KMS-11 (cell line): ENCODE measurements around the gene MYO16.

ENCODE experiments used
- H2AFZ ChIP-seq: fragments of 200-600 bp; sonication (generic); 2 replicates; pipeline ENCODE4 v1.6.1; 2016; ENCODE audit warnings: antibody characterized with exemption, mixed run types, low read depth
- H3K27ac ChIP-seq: fragments of 200-600 bp; sonication (generic); 2 replicates; pipeline ENCODE4 v1.6.1; 2016; ENCODE audit warnings: mild to moderate bottlenecking, mixed run types
- H3K27me3 ChIP-seq: fragments of 200-600 bp; sonication (generic); 2 replicates; pipeline ENCODE4 v1.6.1; 2017; ENCODE audit warnings: mild to moderate bottlenecking, low read depth, mixed run types, moderate library complexity; ENCODE audit not compliant: insufficient read depth
- H3K36me3 ChIP-seq: fragments of 200-600 bp; sonication (generic); 2 replicates; pipeline ENCODE4 v1.6.1; 2017; ENCODE audit warnings: mild to moderate bottlenecking, mixed run types; ENCODE audit not compliant: insufficient read depth
- H3K4me1 ChIP-seq: fragments of 200-600 bp; sonication (generic); 2 replicates; pipeline ENCODE4 v1.6.1; 2016; ENCODE audit warnings: mild to moderate bottlenecking, low read depth, mixed run types; ENCODE audit not compliant: poor library complexity, severe bottlenecking
- H3K4me2 ChIP-seq: fragments of 200-600 bp; sonication (generic); 2 replicates; pipeline ENCODE4 v1.7.0; 2016; ENCODE audit warnings: mild to moderate bottlenecking, mixed run types
- H3K4me3 ChIP-seq: fragments of 200-600 bp; sonication (generic); IDR thresholded peaks from 2 replicates; pipeline ENCODE4 v1.6.1; 2017; ENCODE audit warnings: low read depth, low read length, mixed read lengths; ENCODE audit not compliant: insufficient read depth
- H3K79me2 ChIP-seq: fragments of 200-600 bp; sonication (generic); 2 replicates; pipeline ENCODE4 v1.6.1; 2016; ENCODE audit warnings: low read depth, mixed run types; ENCODE audit not compliant: insufficient read depth
- H3K9ac ChIP-seq: fragments of 200-600 bp; sonication (generic); 2 replicates; pipeline ENCODE4 v1.6.1; 2016; ENCODE audit warnings: mild to moderate bottlenecking, mixed run types
- H4K20me1 ChIP-seq: fragments of 200-600 bp; sonication (generic); 2 replicates; pipeline ENCODE4 v1.6.1; 2016; ENCODE audit warnings: mild to moderate bottlenecking, mixed run types; ENCODE audit not compliant: insufficient read depth
- CTCF ChIP-seq: fragments of 200-600 bp; sonication (generic); conservative IDR thresholded peaks from 2 replicates; pipeline ENCODE4 v1.6.1; 2017; ENCODE audit warnings: low read depth, mild to moderate bottlenecking, antibody characterized with exemption, low read length, moderate library complexity, mixed read lengths

MYO16 gene

GRCh38 chr13:109072505-109072904 is 443.1 kb downstream of the MYO16 start:
- Histone ChIP-seq H3K4me1 (no peaks in the 10 kb centered on the region), H3K4me2 (no peak overlapping the region), H3K79me2 (no peaks in the 10 kb centered on the region), H3K9ac (no peak overlapping the region), H4K20me1 (no peaks in the 10 kb centered on the region), H3K27ac (no peak overlapping the region), H3K4me3 (no peak overlapping the region), H3K36me3 (no peaks in the 10 kb centered on the region), H3K27me3 (no peaks in the 10 kb centered on the region), H2AFZ (no peak overlapping the region)
- TF ChIP-seq CTCF: no peak

DNA sequence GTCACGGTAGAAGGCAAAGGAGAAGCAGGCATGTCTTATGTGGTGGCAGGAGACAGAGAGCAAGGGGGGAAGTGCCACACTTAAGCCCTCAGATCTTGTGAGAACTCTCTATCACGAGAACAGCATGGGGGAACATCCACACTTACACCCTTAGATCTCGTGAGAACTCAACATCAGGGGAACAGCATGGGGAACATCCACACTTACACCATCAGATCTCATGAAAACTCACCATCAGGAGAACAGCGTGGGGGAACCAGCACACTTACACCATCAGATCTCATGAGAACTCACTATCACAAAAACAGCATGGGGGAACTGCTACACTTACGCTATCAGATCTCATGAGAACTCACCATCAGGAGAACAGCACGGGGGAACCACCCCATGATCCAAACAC is 445.0 kb downstream of the MYO16 start:
- no peak for TF ChIP-seq CTCF
- Histone ChIP-seq H3K4me2 (no peak overlapping the region), H3K27me3 (no peaks in the 10 kb centered on the region), H3K4me1 (no peaks in the 10 kb centered on the region), H3K4me3 (no peak overlapping the region), H3K36me3 (no peaks in the 10 kb centered on the region), H3K27ac (no peak overlapping the region), H3K9ac (no peak overlapping the region), H2AFZ (no peak overlapping the region), H4K20me1 (no peaks in the 10 kb centered on the region), H3K79me2 (no peaks in the 10 kb centered on the region)

GRCh38 chr13:109074853-109075252 is 445.4 kb downstream of the MYO16 start:
- Histone ChIP-seq H2AFZ (no peak overlapping the region), H3K9ac (no peak overlapping the region), H3K27ac (no peak overlapping the region), H3K27me3 (no peaks in the 10 kb centered on the region), H3K4me1 (no peaks in the 10 kb centered on the region), H4K20me1 (no peaks in the 10 kb centered on the region), H3K79me2 (no peaks in the 10 kb centered on the region), H3K36me3 (no peaks in the 10 kb centered on the region), H3K4me3 (no peak overlapping the region), H3K4me2 (no peak overlapping the region)
- TF ChIP-seq CTCF: no peak

GRCh38 chr13:109087916-109088623 is 458.7 kb downstream of the MYO16 start:
- Histone ChIP-seq H3K4me2 (no peak overlapping the region), H3K4me1 (no peaks in the 10 kb centered on the region), H3K79me2 (no peaks in the 10 kb centered on the region), H3K9ac (no peak overlapping the region), H3K4me3 (no peak overlapping the region), H3K36me3 (no peaks in the 10 kb centered on the region), H3K27me3 (no peaks in the 10 kb centered on the region), H4K20me1 (no peaks in the 10 kb centered on the region), H3K27ac (no peak overlapping the region), H2AFZ (no peak overlapping the region)
- no peak for TF ChIP-seq CTCF

DNA sequence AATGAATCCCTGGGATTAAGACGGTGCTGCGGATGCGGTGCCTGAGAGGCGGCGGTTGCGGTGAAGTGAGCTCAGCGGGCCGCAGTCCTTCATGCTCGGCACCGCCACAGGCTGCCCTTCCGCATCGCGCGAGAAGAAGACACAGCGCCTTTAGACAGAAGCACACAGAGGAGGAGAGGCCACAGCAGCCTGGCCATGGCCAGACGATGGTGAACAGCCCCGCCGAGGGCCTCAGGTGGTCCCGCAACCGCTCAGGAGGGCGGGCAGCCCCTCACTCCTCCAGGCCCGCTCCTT is 459.2 kb downstream of the MYO16 start:
- Histone ChIP-seq H3K27ac (no peak overlapping the region), H3K4me3 (no peak overlapping the region), H3K4me1 (no peaks in the 10 kb centered on the region), H3K79me2 (no peaks in the 10 kb centered on the region), H3K27me3 (no peaks in the 10 kb centered on the region), H3K36me3 (no peaks in the 10 kb centered on the region), H2AFZ (no peak overlapping the region), H3K4me2 (no peak overlapping the region), H4K20me1 (no peaks in the 10 kb centered on the region), H3K9ac (no peak overlapping the region)
- no peak for TF ChIP-seq CTCF
